Skin of body (tissue), 2 donors: ENCODE results near the gene CAPZB. TPM values are rescaled to one million over a fixed set of nuclear protein-coding genes. Genes with fewer than 3 reads are reported as not detected.
A peak's percentile ranks its signal among the peaks of the same experiment; 100 is the strongest.

Experiments
- DNase-seq: peaks from one replicate; lab custom pipeline; 2025; lab: John Stamatoyannopoulos, UW
- total RNA-seq: library from RNA; depleted of rRNA; stranded (reverse); fragments of >200 nt; gene quantifications from one replicate; pipeline ENCODE4 v1.2.3, GENCODE V29; 2014

The CAPZB gene
- total RNA-seq, 1 donor from 2014 or later, result 61.6 TPM

DNA sequence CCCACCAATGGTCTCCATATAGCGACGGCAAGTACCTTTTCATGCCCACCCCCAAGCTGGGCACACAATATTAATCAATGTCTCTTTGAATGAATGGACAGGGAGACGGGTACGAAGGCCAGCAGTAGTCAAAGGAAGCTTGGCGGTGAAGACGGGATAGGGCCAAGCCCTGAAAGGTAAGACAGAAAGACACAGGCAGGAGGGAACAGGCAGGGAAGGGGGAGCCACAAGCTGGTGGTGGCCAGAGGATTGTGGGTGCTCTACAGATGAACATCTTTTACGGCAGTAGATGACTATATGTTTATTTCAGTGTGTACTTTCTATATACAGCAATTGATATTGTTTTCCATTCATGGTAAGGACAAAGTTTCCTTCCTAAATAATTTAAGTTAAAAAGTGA is 16.3 kb downstream of the CAPZB start:
- no peak for DNase-seq

DNA sequence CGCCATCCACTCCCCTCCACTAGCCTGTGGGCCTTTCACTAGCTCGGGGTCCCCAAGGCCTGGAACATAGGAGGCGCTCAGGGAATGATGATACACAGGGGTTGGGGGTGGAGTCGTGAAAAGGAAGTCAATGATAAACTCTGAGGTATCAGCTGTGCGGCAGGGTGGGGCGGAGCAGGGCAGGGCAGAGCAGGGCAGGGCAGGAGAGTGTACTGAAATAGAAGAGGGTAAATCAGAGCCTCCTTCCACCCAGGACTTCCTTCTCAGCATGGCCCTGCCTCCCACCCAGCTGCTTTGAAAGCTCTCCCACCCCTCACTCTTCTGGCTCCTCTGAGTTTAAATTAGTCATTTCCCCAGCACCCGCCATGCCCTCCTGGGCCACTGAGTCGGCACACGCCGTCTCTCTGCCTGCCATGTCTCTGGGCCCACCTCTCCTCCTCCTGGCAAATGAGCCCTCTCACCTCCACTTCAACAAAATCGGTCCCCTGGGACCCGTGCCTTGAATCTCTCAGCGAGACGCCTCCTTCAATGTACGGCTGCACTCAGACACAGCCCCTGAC is 16.9 kb downstream of the CAPZB start:
- DNase-seq, result no peak

DNA sequence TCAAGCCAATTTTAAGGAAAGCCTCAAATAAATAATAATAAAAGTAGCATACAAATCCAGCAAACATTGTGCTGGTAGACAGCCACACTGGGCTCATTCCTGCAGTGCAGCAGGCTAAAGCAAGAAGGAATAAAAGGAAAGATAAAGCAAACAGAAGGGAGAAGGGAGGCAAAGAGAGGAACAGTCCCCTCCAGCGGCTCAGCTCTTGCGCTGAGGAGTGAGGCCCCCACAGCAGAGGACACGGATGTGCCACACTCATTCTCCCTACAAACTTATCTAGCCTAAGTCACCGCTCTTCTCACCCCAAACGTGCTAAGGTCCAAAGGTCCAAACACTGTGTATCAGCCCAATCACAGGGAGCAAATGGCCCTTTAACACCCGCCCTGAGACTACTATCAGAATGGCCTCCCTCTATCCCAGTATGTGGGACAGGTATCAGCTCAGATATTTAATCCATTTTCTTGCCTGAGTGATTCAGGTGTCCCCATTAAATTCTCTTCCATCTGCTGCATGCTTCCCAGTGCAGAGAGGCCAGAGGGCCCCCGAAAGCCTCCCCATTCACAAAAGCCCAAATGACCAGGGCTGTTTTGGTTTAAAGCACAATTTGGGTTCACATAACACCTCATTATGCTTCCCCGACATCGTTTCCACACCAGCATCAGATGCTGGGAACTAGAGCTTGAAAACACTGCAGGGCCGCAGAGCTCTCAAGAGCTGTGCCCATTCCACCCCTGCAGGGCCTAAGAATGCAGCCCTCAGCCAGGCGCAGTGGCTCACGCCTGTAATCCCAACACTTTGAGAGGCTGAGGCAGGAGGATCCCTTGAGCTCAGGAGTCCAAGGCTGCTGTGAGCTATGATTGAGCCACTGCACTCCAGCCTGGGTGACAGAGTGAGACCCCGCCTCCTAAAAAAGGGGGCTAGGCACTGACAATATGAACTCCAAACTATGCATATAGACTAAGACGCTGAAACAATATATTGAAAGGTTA is 17.8 kb downstream of the CAPZB start:
- no peak for DNase-seq

DNA sequence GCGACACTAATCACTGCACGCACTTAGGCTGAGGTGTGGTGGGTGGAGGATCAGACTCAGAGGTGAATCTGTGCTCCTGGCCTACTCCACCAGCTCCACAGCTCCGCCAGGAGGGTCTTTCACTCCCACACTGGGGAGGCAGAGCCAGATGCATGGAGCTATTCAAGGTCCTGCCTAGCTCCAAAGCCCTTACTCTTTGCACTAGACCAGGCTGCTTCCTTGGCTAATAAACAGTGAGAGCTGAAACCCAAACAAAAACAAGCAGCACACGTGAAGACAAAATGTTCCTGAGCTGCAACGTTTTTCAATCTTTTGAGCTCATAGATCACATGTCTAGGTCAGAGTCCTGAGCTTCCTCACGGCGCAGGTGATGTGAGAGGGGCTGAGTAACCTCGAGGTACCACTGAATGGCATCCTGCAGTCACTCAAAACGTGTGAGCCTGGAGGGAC is 19.2 kb downstream of the CAPZB start:
- DNase-seq, result no peak

DNA sequence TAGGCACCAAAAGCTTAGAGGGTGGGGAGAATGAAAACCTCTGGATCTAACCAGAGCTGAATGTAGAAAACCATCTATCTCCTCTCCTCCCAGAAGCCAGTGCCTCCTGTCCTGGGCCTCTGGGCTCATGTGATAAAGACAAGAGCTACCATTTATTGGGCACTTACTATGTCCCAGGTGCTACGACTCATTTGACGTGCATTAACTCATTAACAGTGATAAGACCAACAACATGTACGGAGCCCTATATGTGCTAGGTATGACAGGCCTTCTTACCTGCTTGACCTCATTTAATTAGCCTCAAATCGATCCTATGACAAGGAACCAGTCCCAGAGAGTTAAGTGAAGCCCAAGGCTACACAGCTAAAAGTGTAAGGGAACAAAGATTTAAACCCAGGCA is 19.7 kb downstream of the CAPZB start:
- no peak for DNase-seq

DNA sequence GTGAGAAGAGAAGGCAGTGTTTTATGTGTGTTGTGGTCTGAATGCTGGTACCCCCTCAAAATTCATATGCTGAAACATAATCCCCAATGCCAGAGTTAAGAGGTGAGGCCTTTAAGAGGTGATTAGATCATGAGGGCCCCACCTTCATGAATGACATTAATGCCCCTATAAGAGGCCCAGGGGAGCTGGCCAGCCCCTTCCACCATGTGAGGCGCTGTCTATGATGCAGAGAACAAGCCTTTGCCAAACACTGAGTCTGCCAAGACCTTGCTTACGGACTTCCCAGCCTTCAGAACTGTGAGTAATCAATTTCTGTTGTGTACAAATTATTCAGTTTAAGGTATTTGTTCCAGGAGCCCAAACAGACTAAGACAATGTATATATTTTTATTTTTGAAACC is 20.2 kb downstream of the CAPZB start:
- DNase-seq, result no peak

DNA sequence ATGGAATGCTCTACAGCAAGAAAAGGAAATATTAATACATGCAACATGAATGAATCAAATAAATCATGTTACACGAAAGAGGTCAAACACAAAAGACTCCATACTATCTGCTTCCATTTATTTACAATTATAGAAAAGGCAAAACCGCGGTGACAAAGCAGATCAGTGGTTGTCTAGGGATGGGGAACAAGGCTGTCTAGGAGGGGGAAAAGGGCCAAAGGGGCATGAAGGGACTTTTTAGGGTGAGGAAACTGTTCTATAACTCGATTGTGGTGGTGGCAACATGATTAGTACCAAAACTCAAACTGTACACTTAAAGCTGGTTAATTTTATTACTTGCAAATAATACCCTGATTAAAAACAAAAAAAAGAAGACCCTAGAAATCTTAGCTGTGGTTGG is 20.6 kb downstream of the CAPZB start:
- DNase-seq, result no peak

DNA sequence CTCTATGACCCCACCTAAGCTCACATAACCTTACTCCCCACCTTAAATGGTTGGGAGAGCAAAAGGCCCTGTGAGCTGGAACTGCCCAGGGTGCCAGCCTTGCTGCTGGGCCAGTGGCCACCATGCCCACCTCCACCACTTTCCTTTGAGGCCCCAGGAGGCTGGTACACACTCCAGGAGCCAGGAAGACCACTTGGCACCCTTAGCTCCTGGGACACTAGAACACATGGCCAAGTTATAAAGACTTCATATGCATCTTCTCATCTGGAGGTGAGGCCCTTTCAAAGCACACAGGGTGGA is 21.9 kb downstream of the CAPZB start:
- no peak for DNase-seq

DNA sequence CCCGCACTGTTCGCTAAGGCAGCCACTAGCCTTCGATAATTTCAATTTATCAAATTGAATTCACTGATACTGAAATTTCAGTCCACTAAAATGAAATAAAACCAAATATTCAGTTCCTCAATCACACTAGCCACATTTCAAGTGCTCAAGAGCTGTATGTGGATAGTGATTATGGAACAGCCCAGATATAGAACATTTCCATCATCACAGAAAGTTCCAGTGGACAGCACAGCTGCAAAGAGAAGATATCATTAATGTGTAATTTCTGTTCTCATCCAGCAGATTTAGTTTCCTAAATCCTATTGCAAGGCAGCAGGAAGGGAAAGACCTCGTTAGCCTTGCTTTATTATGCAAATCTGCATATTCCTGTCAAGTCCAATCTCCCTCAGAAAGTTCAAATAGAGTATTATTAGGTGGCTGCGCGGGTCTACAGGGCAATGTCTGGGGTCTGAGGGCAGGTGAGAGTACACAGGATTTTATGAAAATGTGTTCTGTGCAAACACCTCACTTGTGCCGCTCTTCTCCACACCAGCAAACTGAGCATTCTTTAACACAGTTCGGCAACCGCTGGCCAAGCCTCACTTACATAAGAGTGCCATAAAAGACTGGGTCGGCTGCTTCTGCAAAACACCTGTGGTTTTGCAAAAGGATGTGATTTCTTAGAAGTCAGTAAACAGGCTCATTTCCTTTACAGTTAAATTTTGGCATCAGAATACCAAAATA is 22.4 kb downstream of the CAPZB start:
- DNase-seq, result no peak

DNA sequence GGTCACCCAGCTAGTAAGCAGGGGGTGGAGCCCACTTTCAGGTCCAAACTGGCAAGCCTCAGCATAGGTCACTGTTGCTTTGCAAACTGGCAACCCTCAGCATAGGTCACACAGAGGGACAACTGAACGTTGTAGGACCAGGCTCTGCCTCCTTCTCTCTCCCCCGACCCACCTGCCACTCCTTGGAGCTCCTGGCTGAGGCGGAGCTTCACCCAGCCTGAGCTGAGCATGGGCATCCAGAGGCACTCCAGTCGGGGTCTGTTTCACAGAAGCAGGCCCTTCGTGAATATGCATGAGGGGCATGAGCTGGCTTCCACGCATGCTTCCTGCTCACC is 24.2 kb downstream of the CAPZB start:
- DNase-seq, result no peak

DNA sequence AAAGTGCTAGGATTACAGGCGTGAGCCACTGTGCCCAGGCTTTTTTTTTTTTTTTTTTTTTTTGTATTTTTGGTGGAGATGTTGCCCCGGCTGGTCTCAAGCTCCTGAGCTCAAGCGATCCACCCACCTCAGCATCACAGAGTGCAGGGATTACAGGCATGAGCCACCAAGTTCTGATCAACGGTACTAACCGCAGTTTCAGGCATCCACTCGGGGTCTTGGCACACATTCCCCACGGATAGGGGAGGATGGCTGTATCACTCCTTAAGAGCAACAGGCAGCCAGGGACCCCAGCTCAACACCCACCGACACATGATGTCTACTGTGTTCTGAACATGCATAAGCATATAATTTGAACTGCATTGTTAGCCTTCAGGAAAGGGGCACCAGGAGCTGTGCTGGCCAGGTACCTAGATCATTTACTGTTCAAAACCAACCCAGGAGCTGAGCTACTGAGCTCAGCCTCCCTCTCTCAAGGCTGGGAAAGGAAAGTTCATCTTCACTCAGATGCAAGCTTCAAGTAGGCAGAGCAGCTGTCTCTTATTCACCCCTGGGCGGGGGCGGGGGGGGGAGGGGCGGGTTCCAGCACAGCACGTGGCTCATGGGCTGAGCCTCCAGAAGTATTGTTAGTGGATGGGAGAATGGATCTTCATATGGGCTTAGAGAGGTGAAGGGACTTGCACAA is 24.7 kb downstream of the CAPZB start:
- no peak for DNase-seq

DNA sequence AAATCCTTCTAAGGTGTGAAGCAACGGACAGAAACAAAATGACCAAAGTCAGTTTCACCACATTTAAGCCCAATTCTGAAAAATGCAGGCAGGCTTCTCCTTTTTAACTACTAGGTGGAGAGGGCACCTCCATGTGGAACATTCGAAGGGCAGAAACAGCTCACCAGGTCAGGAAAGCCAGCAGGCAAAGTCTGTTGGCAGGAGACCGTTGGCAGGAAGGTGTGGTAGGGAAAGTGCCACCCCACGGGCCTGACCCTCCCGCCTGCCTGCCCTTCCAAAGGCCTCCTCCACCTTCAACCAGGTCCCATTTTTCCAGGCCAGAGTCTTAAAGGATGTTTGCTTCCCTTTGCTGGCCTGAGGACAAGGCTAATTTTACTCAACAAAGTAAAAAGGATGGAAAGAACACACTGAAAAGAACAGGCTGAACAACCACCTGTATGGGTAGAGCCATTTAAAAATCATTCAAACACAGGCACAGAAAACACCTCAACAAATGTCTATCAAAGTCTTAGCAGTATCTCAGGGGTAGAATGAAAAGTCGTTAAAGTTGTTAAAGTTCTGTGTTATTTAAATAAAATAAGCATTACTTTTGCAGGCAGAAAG is 26.4 kb downstream of the CAPZB start:
- no peak for DNase-seq

DNA sequence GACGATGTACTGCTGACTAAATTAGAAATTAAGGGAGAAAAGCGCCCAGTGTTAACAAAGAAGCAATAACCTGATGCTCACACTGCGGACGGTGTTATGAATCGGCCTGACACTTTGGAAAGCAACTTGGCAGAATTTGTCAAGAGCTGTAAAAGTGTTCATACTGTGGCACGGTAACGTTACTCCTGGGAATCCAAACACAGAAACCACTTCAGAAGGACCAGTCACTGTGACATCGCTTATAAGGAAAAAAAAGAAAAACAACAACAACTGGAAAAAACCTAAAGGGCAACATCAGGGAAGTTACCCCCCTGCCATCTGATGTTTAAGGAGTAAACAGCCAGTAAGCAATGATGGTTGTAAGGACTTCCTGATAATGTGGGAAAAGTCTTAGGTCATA is 27.7 kb downstream of the CAPZB start:
- no peak for DNase-seq

DNA sequence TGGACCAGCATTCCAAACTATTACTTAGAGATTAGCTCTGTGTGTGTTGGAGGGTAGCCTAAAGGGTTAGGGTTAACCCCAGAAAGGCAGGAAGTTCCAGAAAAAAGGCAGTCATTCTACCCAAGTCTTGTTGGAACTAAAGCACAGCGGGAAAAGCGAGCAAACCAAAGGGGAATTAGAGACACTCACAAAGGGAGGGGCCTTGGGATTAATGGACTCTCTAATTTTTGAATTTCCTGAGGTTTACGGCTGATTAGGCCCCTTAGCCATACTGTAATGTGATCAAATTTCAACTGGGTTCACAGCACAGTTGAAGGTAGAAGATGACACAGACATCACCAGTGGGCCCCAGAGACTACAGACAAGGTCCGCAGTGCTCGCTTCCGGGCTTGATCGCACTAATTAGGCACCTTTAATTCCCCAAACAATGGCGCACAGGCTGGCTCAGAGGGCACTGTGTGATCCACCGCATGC is 28.3 kb downstream of the CAPZB start:
- DNase-seq, result no peak

DNA sequence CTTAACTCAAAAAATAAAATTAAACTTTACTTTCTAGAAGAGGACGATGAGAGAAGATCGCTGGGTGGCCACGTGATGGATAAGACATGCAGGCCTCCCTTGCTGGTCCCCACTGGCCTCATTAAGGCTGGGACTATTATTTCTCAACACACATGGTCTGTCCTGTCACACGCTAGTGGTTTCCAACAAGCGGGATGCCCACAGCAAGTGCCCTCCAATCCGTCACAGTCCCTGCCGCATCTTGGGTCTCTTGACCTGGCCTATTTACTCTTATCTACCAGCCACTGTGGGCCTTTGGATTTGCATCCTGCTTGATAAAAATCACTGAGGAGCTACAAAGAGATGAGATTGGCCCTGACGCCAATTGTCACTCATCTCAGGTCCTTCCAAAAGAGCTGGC is 30.0 kb downstream of the CAPZB start:
- DNase-seq, result no peak

DNA sequence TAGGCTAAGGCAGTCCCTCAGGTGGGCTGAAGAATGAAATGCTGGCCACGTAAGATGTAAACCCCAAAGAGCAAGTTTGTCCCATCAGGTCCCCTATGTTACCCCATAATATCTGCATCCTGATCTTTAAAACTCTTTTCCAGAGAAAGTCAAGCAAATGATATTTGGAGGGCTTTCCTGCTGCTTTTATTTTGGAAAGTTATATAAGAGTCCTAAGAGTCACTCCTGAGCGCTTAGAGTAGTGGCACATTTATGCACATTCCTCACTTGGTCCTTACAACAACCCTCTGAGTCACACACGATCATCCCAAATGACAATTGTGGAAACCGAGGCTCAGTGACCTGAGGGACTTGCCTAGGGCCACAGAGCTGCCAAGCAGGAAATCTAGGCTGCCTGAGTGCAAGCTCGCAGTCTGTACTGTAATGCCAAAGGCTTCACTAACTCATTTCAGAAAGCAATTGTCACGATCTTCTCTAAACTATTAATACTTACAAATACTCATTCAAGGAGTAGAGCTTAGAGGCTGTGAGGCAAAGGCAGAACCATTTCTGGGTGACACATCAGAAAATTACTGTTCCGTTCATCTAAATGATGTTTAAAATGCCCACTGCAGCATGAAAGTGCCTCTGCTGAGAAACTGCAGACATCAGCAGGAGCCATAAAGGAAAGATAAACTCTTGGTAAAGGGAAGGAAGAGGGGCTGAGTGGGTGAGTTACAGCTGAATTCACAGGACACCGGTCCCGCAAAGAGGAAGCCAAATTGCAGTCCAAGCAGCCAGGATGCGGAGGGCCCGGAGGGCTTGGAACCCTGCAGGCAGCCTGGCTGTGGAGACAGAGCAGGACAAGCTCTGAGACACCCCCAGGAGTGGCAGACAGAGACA is 30.8 kb downstream of the CAPZB start:
- no peak for DNase-seq

DNA sequence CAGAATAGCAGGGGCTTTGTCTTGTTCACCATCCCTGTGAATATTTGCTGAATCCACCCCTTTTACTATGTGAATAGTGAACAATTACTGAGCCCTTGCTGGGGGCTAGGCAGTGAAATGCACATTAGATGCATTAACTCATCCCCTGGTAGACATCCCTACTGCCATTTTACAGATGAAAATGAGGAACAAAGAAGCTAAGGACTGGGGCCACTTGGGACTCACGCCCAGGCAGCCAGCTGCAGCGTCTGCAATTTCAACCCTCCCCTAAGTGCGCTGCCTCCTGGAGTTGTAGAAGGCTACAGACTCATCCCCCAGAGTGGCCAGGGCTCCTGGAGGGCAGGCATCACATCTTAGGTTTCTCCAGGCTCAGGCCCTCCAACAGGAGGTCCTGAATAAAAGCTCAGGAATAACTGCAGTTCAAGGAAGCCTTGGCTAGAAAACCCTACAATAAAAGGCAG is 31.6 kb downstream of the CAPZB start:
- DNase-seq, result no peak

DNA sequence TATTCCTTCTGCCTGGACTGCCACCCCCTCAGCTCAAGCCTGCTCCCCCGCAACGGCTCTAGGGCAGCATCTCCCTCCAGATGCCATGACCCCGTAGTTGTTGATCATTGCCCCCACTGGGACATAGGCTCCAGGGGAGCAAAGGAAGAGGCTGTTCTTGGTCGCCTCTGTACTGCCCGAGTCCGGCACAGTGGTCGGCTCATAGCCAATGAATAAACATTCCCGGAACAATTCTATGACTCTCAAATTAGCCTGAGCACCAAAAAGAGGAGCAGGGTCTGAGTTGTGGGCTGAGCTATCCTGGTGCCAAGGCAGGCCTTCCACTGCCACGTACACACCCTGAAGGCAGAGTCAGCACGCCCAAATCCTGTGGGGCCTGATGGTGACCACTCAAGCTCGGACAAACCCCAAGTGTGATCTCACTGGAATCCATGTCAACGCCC is 33.1 kb downstream of the CAPZB start:
- DNase-seq, result no peak

DNA sequence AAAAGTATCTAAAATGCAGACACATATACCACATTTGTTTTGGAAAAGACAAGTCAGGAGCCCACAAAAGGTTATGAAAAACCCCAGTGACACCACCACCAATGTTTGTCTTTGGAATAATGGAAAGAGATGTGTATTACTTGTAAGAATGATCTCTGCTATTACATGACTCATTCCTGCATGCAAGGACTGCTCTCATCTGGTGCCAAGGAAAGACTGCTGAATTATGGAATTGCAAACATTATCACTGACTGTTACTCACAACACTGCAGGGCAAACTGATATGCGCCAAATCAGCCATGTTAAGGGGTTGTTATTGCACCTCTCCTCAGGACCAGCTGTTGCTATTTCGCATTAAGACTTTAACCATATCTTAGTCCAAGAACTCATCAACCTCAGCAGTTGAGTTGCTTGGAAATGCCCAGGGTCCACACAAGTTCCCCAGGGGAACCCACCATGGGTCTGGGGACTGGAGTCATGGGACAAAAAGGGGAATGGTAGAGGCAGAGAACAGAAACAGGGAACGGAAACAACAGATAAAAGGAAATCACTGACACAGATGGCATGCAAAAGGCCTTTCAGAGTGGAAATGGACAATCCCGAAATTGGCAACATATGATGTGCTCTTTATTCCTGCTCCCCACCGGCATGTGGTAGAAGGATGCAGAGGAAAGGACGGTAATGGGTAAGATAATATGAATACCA is 34.4 kb downstream of the CAPZB start:
- DNase-seq, result peak; percentile 81
